ENCODE results near the gene TUSC1.

- TF ChIP-seq POLR2A (IDR thresholded peaks at IDR 0.05) (no peak), CTCF (IDR thresholded peaks at IDR 0.05) (no peak)
Observed at GRCh38 chr9:25658571-25658970, 19.7 kb downstream of the TUSC1 start.
